ENCODE results near the gene TUSC2. TPM values are rescaled to one million over a fixed set of nuclear protein-coding genes. Genes with fewer than 3 reads are reported as not detected.

TUSC2 gene
- total and polyA plus RNA-seq, 2 of the 13 experiments (the other 11 are each of a cell fraction or from before 2014, with no cell fraction given) = 36.7 to 39.1 TPM

DNA sequence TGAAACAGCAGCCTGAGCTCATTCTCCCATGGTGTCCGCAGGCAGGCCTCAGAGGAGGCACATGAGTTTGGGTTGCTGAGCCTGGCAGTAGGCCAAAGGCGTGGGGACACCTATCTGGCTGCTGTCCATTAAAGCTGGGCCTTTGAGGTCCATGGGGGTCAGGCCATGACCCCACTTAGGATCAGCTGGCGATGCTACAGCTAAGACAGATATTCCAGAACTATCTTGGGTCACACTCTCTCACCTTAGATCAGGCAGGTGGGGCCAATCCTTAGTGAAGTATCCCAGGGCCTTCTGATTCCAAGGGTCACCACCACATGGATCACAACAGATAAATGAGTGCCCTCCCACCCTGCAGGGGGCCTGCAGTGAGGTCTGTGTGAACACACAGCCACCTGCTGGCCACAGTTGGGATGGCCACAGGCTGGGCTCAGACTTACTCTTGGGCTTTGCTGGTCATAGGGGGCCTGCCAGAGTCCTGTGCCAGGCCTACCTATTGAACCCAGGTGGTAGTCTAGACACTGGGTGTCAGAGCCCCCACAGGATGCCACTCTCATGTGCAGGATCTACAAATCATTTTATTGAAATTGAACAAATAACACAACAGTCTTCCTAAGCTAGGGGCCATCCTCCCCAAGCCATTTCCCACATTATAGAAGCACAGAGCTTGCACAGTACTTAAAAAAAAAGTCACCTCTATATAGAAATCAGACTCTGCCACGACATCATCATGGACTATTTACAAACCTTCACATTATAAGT lies 3.5 kb downstream of the TUSC2 start (continued):
- TF ChIP-seq, protein P1, sequence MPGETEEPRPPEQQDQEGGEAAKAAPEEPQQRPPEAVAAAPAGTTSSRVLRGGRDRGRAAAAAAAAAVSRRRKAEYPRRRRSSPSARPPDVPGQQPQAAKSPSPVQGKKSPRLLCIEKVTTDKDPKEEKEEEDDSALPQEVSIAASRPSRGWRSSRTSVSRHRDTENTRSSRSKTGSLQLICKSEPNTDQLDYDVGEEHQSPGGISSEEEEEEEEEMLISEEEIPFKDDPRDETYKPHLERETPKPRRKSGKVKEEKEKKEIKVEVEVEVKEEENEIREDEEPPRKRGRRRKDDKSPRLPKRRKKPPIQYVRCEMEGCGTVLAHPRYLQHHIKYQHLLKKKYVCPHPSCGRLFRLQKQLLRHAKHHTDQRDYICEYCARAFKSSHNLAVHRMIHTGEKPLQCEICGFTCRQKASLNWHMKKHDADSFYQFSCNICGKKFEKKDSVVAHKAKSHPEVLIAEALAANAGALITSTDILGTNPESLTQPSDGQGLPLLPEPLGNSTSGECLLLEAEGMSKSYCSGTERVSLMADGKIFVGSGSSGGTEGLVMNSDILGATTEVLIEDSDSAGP (CRISPR knock-in tag; IDR thresholded peaks at IDR 0.05; ENCODE audit: borderline replicate concordance) = peak; percentile 76
- peak; percentile 69 for TF ChIP-seq SALL1 (CRISPR knock-in tag; IDR thresholded peaks at IDR 0.05)
- no peak for TF ChIP-seq ZNF20 (CRISPR knock-in tag; IDR thresholded peaks at IDR 0.05)
- TF ChIP-seq, protein P2, sequence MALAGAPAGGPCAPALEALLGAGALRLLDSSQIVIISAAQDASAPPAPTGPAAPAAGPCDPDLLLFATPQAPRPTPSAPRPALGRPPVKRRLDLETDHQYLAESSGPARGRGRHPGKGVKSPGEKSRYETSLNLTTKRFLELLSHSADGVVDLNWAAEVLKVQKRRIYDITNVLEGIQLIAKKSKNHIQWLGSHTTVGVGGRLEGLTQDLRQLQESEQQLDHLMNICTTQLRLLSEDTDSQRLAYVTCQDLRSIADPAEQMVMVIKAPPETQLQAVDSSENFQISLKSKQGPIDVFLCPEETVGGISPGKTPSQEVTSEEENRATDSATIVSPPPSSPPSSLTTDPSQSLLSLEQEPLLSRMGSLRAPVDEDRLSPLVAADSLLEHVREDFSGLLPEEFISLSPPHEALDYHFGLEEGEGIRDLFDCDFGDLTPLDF (CRISPR knock-in tag; IDR thresholded peaks at IDR 0.05) = no peak
- TF ChIP-seq NR2F1 (CRISPR knock-in tag; IDR thresholded peaks at IDR 0.05) = peak in 1 of 2 experiments; percentile 65; a peak in 2 of 4 replicates
- no peak for TF ChIP-seq TEAD2 (CRISPR knock-in tag; IDR thresholded peaks at IDR 0.05)
- TF ChIP-seq, protein P3, sequence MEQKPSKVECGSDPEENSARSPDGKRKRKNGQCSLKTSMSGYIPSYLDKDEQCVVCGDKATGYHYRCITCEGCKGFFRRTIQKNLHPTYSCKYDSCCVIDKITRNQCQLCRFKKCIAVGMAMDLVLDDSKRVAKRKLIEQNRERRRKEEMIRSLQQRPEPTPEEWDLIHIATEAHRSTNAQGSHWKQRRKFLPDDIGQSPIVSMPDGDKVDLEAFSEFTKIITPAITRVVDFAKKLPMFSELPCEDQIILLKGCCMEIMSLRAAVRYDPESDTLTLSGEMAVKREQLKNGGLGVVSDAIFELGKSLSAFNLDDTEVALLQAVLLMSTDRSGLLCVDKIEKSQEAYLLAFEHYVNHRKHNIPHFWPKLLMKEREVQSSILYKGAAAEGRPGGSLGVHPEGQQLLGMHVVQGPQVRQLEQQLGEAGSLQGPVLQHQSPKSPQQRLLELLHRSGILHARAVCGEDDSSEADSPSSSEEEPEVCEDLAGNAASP (CRISPR knock-in tag; IDR thresholded peaks at IDR 0.05; ENCODE audit: borderline replicate concordance) = peak; percentile 57; the same call in 1 of the 2 replicates
- 0 out of 2 replicates have a peak, but pooled peaks have one; percentile 21 for TF ChIP-seq RARA (CRISPR knock-in tag; IDR thresholded peaks at IDR 0.05)

Data from HepG2 (cell line).